SH-SY5Y (cell line): ENCODE results near the gene KIAA1958.

Source experiments
- GATA2 ChIP-seq: IDR thresholded peaks from 2 replicates; pipeline ENCODE4 v1.6.1; 2011; ENCODE audit warnings: mild to moderate bottlenecking, low read depth, low read length
- GATA3 ChIP-seq: IDR thresholded peaks from 2 replicates; pipeline ENCODE4 v1.6.1; 2011; ENCODE audit warnings: low read depth, mild to moderate bottlenecking, low read length, moderate library complexity

GRCh38 chr9:112555844-112556482 lies 69.3 kb downstream of the KIAA1958 start:
- TF ChIP-seq GATA2 = no peak
- TF ChIP-seq GATA3 = no peak
